ENCODE measurements around the gene NEUROD2. TPM values are rescaled to one million over a fixed set of nuclear protein-coding genes. Genes with fewer than 3 reads are reported as not detected.
A peak's percentile ranks its signal among the peaks of the same experiment; 100 is the strongest.

NEUROD2 gene
- total RNA-seq, 1 donor: not detected

- DNase-seq (ENCODE audit: low read depth): no peak
- TF ChIP-seq CTCF (IDR thresholded peaks at IDR 0.05; ENCODE audit: insufficient read depth, low read depth, low read length): no peak
- peak overlapping the region; percentile 97 for H3K4me3 ChIP-seq (ENCODE audit: low read depth, low read length)
These were observed 28.8 kb upstream of the NEUROD2 start for GRCh38 chr17:39636587-39636926.

- TF ChIP-seq CTCF (IDR thresholded peaks at IDR 0.05; ENCODE audit: insufficient read depth, low read depth, low read length): no peak
- no peak overlapping the region for H3K4me3 ChIP-seq (ENCODE audit: low read depth, low read length)
- DNase-seq (ENCODE audit: low read depth): no peak
These were observed 28.0 kb upstream of the NEUROD2 start for GRCh38 chr17:39635614-39636176.

GRCh38 chr17:39634384-39634871, 26.7 kb upstream of the NEUROD2 start:
- peak; percentile 48 for DNase-seq (ENCODE audit: low read depth)
- TF ChIP-seq CTCF (IDR thresholded peaks at IDR 0.05; ENCODE audit: insufficient read depth, low read depth, low read length): peak; percentile 73
- H3K4me3 ChIP-seq (ENCODE audit: low read depth, low read length): no peak overlapping the region

- H3K4me3 ChIP-seq (ENCODE audit: low read depth, low read length): no peak overlapping the region
- TF ChIP-seq CTCF (IDR thresholded peaks at IDR 0.05; ENCODE audit: insufficient read depth, low read depth, low read length): no peak
- no peak for DNase-seq (ENCODE audit: low read depth)
These were observed 26.0 kb upstream of the NEUROD2 start for GRCh38 chr17:39633570-39634183.

GRCh38 chr17:39632153-39632941, 24.6 kb upstream of the NEUROD2 start:
- no peak overlapping the region for H3K4me3 ChIP-seq (ENCODE audit: low read depth, low read length)
- DNase-seq (ENCODE audit: low read depth): no peak
- no peak for TF ChIP-seq CTCF (IDR thresholded peaks at IDR 0.05; ENCODE audit: insufficient read depth, low read depth, low read length)

- no peak overlapping the region for H3K4me3 ChIP-seq (ENCODE audit: low read depth, low read length)
- DNase-seq (ENCODE audit: low read depth): no peak
- no peak for TF ChIP-seq CTCF (IDR thresholded peaks at IDR 0.05; ENCODE audit: insufficient read depth, low read depth, low read length)
These were observed 23.7 kb upstream of the NEUROD2 start for GRCh38 chr17:39631403-39631802.

Measured in fibroblast of villous mesenchyme (primary cell).